HEK293 (cell line): ENCODE measurements around the gene SNX17.

Experiments
- GFI1B ChIP-seq: fragments of 450-650 bp; formaldehyde crosslinking; IDR thresholded peaks from 2 replicates; pipeline ENCODE4 v1.5.1; 2016; ENCODE audit warnings: missing biosample characterization, missing genetic modification characterization
- HIC1 ChIP-seq: fragments of 450-650 bp; formaldehyde crosslinking; IDR thresholded peaks from 2 replicates; pipeline ENCODE4 v1.5.1; 2016; ENCODE audit warnings: missing biosample characterization, missing genetic modification characterization
- MEIS1 ChIP-seq: sonication (generic); formaldehyde crosslinking; IDR thresholded peaks from 2 replicates; pipeline ENCODE4 v1.8.1; 2022; ENCODE audit warnings: missing genetic modification reagents, mild to moderate bottlenecking, borderline replicate concordance
- SALL2 ChIP-seq: fragments of 450-650 bp; formaldehyde crosslinking; IDR thresholded peaks from 2 replicates; pipeline ENCODE4 v1.5.0; 2017; ENCODE audit warnings: missing biosample characterization, mild to moderate bottlenecking, missing genetic modification characterization, borderline replicate concordance
- TSHZ1 ChIP-seq: fragments of 450-650 bp; formaldehyde crosslinking; IDR thresholded peaks from 2 replicates; pipeline ENCODE4 v1.5.1; 2016; ENCODE audit warnings: missing biosample characterization, missing genetic modification characterization, borderline replicate concordance
- YY1 ChIP-seq: fragments of 450-650 bp; formaldehyde crosslinking; IDR thresholded peaks from 2 replicates; pipeline ENCODE4 v1.5.1; 2018; ENCODE audit warnings: missing biosample characterization, missing genetic modification characterization
- ZBTB44 ChIP-seq: fragments of 450-650 bp; IDR thresholded peaks from 2 replicates; pipeline ENCODE4 v1.5.1; 2018; ENCODE audit warnings: missing biosample characterization, mild to moderate bottlenecking, missing genetic modification characterization
- ZBTB49 ChIP-seq: fragments of 450-650 bp; formaldehyde crosslinking; IDR thresholded peaks from 2 replicates; pipeline ENCODE4 v1.5.1; 2016; ENCODE audit warnings: missing biosample characterization, missing genetic modification characterization, low read depth
- ZFP37 ChIP-seq: fragments of 450-650 bp; formaldehyde crosslinking; IDR thresholded peaks from 2 replicates; pipeline ENCODE4 v1.5.1; 2016; ENCODE audit warnings: missing biosample characterization, missing genetic modification characterization
- ZFP41 ChIP-seq: fragments of 450-650 bp; formaldehyde crosslinking; IDR thresholded peaks from 2 replicates; pipeline ENCODE4 v1.5.1; 2016; ENCODE audit warnings: missing biosample characterization, missing genetic modification characterization, borderline replicate concordance
- ZFP69B ChIP-seq: fragments of 450-650 bp; formaldehyde crosslinking; IDR thresholded peaks from 2 replicates; pipeline ENCODE4 v1.5.1; 2016; ENCODE audit warnings: missing biosample characterization, missing genetic modification characterization
- ZNF148 ChIP-seq: fragments of 450-650 bp; formaldehyde crosslinking; IDR thresholded peaks from 2 replicates; pipeline ENCODE4 v1.5.0; 2017; ENCODE audit warnings: missing biosample characterization, missing genetic modification characterization, borderline replicate concordance
- ZNF214 ChIP-seq: fragments of 450-650 bp; formaldehyde crosslinking; IDR thresholded peaks from 2 replicates; pipeline ENCODE4 v1.5.1; 2017; ENCODE audit warnings: missing biosample characterization, mild to moderate bottlenecking, missing genetic modification characterization, borderline replicate concordance
- ZNF366 ChIP-seq: fragments of 450-650 bp; formaldehyde crosslinking; conservative IDR thresholded peaks from 2 replicates; pipeline ENCODE4 v1.5.1; 2016; ENCODE audit warnings: missing biosample characterization, missing genetic modification characterization
- ZNF37A ChIP-seq: fragments of 450-650 bp; IDR thresholded peaks from 2 replicates; pipeline ENCODE4 v1.5.1; 2018; ENCODE audit warnings: missing biosample characterization, missing genetic modification characterization
- ZNF426 ChIP-seq: fragments of 450-650 bp; formaldehyde crosslinking; IDR thresholded peaks from 2 replicates; pipeline ENCODE4 v1.5.1; 2017; ENCODE audit warnings: missing biosample characterization, missing genetic modification characterization, mild to moderate bottlenecking, inconsistent platforms, moderate library complexity
- ZNF623 ChIP-seq: fragments of 450-650 bp; formaldehyde crosslinking; IDR thresholded peaks from 2 replicates; pipeline ENCODE4 v1.5.1; 2016; ENCODE audit warnings: missing biosample characterization, missing genetic modification characterization
- ZNF626 ChIP-seq: fragments of 450-650 bp; sonication (Bioruptor Pico); formaldehyde crosslinking; IDR thresholded peaks from 2 replicates; pipeline ENCODE4 v1.5.1; 2018; ENCODE audit warnings: missing biosample characterization, missing genetic modification characterization, inconsistent platforms
- ZNF639 ChIP-seq: fragments of 450-650 bp; formaldehyde crosslinking; IDR thresholded peaks from 2 replicates; pipeline ENCODE4 v1.5.1; 2016; ENCODE audit warnings: missing biosample characterization, missing genetic modification characterization
- ZNF776 ChIP-seq: fragments of 450-650 bp; formaldehyde crosslinking; IDR thresholded peaks from 2 replicates; pipeline ENCODE4 v1.5.0; 2017; ENCODE audit warnings: missing biosample characterization, missing genetic modification characterization, borderline replicate concordance
- ZNF785 ChIP-seq: fragments of 450-650 bp; formaldehyde crosslinking; IDR thresholded peaks from 2 replicates; pipeline ENCODE4 v1.5.1; 2016; ENCODE audit warnings: missing biosample characterization, missing genetic modification characterization
- ZNF830 ChIP-seq: fragments of 450-650 bp; IDR thresholded peaks from 2 replicates; pipeline ENCODE4 v1.5.0; 2018; ENCODE audit warnings: missing biosample characterization, missing genetic modification characterization, low read depth, mild to moderate bottlenecking, moderate library complexity
- ZSCAN5A ChIP-seq: fragments of 450-650 bp; formaldehyde crosslinking; IDR thresholded peaks from 2 replicates; pipeline ENCODE4 v1.5.1; 2016; ENCODE audit warnings: missing biosample characterization, missing genetic modification characterization

The SNX17 gene

GRCh38 chr2:27370026-27370815, at the start of gene SNX17, which contains the start of gene EIF2B4 (continued):
- TF ChIP-seq ZBTB44 (tag by site-specific recombination) (peak; percentile 49; the same call in 1 of the 2 replicates), ZNF366 (tag by site-specific recombination) (peak; percentile 51; the same call in 1 of the 2 replicates), MEIS1 (no peak), ZNF214 (tag by site-specific recombination) (no peak), ZNF626 (tag by site-specific recombination) (no peak), HIC1 (tag by site-specific recombination) (peak; percentile 45; the same call in 1 of the 2 replicates), TSHZ1 (no peak), ZNF639 (tag by site-specific recombination) (peak; percentile 80; the same call in 1 of the 2 replicates), ZNF623 (tag by site-specific recombination) (no peak), YY1 (tag by site-specific recombination) (peak; percentile 89), ZSCAN5A (tag by site-specific recombination) (no peak), SALL2 (no peak), ZNF426 (tag by site-specific recombination) (no peak), ZNF37A (no peak), ZNF785 (tag by site-specific recombination) (no peak), ZNF776 (tag by site-specific recombination) (no peak), ZFP37 (peak; percentile 86), GFI1B (tag by site-specific recombination) (no peak), ZNF830 (tag by site-specific recombination) (no peak), ZNF148 (tag by site-specific recombination) (no peak), ZFP69B (tag by site-specific recombination) (peak; percentile 84), ZFP41 (tag by site-specific recombination) (no peak), ZBTB49 (no peak)
